DMS53 (cell line): ENCODE results near the gene GFRA3.
"Not testable (repeated sequence)": the region's sequence is repeated elsewhere in the genome, so short reads cannot be mapped to it uniquely, and the experiment has no call there.

ENCODE experiments used
- DNase-seq: peaks from one replicate; lab custom pipeline; 2025; lab: John Stamatoyannopoulos, UW

The GFRA3 gene, protein sequence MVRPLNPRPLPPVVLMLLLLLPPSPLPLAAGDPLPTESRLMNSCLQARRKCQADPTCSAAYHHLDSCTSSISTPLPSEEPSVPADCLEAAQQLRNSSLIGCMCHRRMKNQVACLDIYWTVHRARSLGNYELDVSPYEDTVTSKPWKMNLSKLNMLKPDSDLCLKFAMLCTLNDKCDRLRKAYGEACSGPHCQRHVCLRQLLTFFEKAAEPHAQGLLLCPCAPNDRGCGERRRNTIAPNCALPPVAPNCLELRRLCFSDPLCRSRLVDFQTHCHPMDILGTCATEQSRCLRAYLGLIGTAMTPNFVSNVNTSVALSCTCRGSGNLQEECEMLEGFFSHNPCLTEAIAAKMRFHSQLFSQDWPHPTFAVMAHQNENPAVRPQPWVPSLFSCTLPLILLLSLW

DNA sequence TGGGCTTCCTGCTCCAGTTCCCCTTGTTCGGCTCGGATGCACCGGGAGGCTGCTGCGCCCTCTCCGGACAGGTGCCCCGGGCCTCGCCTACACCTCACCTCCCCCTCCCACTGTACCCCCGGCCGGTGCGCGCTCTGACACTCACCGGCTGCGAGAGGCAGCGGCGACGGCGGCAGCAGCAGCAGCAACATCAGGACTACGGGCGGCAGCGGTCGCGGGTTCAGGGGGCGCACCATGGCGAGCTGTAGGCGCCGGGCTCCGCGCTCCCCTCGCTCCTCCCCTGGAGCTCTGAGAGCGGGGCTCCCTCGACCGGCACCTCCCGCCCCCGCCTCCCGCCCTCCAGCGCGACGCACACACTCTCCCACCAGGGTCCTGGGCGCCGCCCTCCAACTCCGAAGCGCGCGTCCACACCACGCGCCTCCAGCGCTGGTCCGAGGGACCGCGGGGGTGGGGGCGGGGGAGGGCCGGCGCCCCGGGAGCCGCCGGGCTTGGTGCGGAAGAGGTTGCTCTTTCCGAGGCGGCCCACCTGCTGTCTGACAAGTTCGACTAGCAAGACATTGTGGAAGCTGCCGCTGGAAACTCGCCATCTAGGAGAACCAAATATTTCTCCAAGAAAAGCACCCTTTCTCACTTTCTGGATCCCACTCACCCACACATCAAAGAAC lies at the start of gene GFRA3:
GFRA3 (minus strand) TSS at position 433 of the 665 bp plus-strand sequence; CDS start at position 236, 197 bp downstream.
- peak; percentile 56 for DNase-seq

DNA sequence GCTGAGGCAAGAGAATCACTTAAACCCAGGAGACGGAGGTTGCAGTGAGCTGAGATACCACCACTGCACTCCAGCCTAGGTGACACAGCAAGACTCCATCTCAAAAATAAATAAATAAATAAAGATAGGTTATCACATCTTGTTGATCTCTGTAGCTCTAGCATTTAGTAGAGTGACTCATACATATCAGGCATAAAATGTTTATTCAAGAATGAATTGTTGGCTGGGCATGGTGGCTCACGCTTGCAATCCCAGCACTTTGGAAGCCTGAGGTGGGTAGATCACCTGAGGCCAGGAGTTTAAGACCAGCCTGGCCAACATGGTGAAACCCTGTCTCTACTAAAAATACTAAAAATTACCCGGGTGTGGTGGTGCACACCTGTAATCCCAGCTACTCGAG lies 43.8 kb upstream of the GFRA3 start:
- not testable (repeated sequence) for DNase-seq

DNA sequence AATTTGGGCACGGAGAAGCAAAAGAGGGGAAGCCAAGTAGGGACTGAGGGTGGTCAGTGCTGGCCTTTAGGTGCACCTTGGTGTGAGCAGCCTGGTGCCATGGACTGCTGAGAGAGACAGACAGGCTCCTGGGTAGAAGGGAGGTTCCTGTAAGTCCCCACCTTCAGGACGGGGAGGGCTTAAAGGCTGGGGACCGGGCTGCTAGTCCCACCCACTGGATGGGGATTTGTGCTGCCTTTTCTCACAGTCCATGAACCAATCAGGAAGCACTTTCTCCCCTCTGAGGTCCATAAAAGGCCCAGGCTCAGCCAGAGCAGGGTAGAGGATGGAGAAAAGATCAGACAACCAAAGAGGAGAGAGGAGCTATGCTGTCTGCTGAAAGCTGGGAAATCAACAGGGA lies 41.9 kb upstream of the GFRA3 start:
- DNase-seq, result no peak

DNA sequence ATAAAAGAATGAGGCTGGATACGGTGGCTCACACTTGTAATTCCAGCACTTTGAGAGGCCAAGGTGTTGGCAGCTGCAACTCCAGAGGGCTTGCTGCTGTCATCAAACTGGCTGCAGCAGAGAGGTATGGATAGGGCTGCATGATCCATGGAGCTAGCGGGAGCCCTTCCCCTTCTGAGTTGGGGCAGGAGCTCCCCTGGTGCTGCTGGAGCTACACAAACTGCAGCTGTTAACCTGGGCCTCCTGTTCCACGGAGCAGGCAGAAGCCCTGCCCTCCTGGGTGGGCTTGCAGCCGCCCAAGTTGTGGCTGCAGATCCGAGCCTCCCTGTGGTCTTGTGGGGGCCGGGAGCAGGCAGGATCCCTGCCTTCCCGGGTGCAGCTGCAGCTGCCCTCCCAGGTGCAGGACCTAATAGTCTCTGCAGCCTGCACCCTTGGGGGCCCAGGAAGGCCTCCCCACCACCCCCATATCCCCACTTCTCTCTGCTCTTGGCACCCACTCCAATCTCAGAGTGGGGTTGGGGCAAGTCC lies 41.4 kb upstream of the GFRA3 start:
- no peak for DNase-seq

DNA sequence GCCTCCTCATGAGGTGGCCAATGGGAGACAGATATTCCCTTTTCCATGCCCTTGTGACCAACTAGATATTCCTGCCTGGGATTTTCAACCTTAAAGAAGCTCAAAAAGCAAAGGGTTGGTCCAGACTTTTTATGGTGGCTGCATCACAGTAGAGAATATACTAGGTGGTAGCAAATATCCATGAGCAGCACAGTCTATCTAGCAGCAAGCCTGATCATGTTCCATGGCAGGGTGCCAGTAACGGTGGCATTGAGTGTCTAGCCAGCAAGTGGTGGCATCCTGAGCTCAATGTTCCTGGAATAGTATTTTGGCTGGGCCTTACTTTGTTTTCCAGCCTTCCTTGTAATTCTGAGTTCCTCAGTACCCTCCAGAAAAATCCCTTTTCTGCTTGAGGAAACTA lies 31.4 kb upstream of the GFRA3 start:
- peak; percentile 55 for DNase-seq

DNA sequence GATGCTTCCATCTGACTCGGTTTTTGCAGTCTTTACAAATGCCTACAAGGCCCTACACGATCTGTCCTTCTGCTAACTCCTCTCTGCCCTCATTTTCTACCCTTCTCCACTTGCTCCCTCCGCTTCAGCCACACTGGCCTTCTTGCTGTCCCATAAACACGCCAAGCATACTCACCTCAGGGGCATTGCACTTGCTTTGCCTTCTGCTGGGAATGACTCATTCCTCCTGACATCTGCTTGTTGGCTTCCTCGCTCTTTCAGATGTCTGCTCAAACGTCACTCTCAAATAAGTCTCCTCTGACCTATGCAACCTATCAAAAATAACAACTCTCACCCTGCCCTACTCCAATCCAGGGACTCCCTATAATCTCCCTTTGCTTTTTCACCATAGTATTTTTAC lies 29.0 kb upstream of the GFRA3 start:
- peak; percentile 50 for DNase-seq

DNA sequence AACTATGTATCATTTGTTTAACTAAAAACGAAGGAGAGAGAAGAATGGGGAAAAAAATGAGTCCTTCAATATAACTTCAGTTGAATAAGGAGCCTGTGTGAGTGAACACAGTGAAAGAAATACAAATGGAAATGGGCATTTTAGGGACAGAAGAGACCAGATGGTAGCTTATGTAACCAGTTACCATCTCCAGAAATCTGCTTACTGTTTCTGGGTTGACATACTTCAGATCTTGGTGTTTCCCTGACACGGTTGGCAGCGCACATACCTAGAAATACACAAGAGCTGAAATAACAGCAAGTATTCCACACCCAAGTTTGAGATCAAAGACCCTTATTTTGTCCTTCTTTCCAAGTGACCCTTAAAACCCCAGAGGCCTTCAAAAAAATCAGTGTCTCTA lies 14.9 kb upstream of the GFRA3 start:
- no peak for DNase-seq

DNA sequence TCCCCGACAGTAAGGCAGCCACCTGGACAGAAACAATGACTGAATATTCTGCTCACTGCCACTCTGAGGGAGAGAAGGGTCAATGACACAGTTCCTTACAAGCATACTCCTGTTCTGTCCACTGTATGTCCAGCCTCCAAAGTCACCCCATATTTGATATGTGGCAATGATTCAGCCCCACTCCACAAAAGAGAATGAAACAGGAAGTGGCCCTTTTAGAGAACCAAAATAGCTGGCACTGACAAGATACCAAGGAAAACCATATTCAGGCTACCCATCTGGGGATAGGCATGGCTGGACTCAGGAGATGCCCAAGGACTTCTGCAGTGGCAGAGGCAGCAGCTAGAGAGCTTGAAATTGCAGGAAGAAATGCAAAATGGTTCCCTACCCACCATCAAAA lies 12.8 kb upstream of the GFRA3 start:
- peak; percentile 39 for DNase-seq

DNA sequence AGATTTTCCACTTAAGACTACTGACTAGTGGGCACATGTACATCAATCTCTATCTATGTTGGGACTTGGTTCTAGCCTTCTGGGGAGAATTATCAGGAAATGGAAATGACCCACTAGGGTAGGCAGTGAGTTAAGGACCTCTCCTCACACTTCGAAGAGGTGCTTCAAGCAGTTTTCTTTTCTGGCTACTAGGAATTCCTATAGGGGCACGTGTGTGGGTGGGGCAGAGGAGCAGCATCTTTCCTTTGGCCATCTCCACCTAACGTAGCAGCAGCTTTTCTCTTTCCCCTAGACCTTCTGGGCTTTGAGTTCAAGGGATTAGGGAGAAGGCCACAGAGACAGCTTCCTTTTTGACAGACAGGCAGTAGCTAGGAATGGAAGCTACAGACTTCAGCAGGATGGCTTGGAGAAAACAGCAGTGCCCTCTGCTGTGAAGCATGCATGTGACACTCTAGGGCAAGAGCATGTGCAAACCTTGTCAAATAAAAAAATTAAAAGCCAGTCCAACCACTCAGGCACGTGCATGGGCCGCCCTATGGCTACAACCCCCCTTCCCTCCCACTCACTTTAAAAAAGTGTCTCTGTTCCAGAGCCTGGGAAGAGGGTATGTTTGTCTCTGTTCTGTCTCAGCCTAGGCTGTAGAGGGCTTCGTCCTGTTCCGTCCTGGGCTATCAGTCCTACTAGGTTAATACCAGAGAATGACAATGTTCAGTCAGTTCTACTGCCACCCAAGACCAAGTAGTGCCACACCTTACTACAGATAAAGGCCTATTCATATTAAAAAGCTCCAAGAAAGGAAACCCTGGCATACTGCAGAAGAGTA lies 8.7 kb upstream of the GFRA3 start:
- DNase-seq, result peak; percentile 92

DNA sequence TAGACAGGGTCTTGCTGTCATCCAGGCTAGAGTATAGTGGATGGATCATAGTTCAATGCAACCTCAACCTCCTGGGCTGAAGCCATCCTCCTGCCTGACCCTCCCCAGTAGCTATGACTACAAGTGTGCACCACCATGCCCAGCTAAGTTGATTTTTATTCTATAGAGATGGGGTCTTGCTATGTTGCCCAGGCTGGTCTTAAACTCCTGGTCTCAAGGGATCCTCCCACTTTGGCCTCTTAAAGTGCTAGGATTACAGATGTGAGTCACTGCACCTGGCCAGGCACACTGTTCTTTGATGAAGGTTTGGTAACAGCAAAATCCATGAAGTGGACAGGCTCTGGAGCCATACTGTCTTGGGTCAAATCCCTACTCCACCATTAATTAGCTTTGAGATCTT lies 6.5 kb upstream of the GFRA3 start:
- DNase-seq, result no peak

DNA sequence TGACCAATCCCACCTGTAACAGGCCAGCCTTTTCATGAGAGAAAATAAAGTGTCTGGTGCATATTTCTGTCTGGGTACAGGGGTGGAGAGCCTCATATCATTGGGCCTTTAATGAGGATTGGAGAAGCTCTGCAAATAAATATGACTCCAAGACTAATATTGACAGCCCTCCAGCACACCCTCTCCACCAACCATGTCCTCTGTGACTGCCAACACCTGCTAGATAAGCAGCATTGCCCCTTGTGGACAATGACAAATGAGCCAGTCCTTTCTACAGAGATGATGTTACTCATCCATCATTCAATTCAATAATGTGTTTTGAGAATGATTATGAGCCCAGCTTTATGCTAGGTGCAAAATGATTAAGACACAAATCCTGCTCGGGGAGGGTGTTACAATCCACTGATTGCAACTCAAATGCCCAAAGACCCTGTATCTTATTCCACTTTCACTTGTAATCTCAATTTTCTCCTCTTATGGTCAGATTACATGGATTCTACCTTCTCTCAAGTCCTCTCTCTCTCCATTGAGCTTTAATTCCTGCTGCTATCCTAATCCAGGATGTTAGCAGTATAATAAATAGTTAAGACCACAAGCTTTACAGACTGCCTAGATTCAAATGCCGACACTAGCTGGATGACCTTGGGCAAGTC lies 2.1 kb upstream of the GFRA3 start:
- peak; percentile 97 for DNase-seq

DNA sequence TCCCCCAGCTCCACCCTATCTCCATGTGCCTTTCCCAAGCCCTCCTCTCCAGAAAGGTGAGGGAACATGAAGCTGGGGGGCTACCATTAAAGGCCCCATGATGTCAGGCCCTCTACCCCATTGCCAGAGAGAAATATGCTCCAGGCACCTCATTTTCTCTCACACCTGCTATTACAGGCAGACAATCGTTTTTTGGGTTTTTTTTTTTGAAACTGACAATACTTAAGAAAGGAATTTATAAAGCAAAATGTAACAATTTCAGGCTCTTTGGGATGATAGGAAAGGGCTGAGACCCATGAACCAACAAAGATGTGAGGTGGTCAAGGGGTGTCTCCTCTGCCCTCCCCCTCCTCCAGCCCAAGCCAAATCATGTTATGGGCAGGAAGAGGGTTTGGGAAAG lies 1.5 kb upstream of the GFRA3 start:
- no peak for DNase-seq

DNA sequence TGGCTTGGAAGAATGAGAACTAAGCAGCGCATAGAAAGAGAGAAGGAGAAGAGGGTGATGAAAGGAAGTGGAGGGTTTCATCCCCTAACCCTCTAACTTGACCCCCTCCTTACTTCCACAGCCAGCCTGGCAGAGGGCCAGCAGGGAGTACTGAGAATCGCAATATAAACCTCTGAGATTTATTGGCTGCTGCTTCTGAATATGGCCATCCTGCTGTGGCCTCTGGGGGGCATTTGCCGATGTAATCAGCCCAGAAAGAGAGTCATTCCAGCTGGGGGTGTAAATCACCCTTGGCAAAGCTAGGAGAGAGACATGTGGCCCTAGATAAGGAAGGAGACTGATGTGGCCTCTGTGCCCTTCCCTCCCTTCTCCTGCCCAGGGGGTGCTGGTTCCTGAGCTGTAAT lies 960 bp upstream of the GFRA3 start:
- peak; percentile 40 for DNase-seq

DNA sequence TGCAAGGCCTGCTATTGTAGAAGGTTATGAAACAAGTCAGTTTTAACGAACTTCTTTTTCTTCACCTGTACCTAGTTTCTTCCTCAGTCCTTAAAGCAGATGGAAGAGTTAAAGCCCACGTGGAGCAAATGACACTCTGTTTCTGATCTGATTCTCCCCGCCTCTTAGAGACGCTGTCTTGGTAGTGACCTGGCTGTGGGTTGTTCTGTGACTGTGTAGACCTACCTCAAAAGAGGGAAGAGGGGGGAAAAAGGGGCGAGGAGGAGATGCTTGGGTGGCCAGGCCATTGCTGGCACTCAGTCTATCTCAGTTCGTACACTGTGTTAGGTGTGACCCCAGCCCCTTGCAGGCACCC lies 610 bp downstream of the GFRA3 start:
- no peak for DNase-seq

DNA sequence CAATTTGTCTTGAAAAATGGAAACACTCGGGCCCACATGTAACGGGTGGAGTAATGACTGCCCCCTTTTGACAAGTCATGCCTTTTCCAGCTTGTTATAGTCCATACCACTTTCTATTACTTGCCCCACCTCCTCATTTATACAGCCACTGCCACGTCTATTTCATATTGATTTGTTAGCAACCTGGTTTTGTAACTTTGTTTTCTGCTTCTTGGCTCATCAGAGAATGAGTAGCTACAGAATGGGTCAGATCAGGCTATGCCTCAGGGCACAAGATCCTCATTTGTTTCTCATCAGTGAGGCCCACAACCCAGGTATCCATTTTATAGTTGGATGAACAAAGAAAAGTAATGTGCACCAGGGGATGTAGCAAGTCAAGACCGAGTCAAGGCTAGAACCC lies 1.7 kb downstream of the GFRA3 start:
- no peak for DNase-seq

DNA sequence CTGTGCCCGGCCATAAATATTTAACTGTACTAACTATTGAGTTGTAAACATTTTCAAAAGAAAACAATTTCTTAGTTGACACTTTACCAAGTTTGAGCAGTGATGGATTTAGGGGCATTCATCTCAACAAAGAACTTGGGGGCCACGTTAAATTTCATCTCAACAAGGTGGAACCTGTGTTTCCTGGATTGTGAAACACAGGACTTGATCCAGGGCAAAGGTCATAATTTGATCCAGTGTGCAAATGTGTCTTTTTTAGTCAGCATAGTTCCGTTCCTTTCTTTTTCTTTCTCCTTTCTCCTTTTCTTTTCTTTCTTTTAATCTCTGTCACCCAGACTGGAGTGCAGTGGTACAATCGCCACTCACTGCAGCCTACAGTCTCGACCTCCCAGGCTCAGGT lies 3.1 kb downstream of the GFRA3 start:
- DNase-seq, result peak; percentile 25

DNA sequence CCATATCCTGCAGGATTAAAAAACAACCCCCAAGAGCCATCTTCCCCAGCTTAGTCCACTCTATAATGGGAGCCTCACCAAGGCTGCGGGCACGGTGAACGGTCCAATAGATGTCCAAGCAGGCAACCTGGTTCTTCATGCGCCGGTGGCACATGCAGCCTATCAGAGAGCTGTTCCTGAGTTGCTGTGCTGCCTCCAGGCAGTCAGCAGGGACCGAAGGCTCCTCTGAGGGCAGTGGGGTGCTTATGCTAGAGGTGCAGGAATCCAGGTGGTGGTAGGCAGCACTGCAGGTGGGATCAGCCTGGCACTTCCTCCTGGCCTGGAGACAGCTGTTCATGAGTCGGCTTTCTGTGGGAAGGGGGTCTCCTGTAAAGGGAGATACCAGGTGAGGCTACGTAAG lies 10.2 kb downstream of the GFRA3 start:
- no peak for DNase-seq

DNA sequence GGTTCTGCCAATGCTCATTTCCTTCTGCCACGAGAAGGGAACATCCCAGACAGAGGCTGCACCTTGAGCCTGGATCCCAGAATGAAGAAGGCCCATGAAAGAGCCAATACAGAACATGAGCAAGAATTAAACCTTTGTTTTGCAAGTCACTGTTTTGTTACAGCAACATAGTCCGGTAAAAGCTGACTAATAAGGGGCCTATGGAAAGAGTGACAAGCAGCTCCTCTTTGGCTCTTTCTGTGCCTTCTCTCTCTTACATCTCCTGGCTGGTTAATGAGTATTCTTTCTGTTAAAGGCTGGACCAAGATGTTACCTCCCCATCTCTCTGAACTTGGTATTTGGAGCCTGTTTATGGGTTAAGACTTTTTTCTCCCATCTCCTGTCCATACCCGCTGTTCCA lies 10.8 kb downstream of the GFRA3 start:
- DNase-seq, result no peak

DNA sequence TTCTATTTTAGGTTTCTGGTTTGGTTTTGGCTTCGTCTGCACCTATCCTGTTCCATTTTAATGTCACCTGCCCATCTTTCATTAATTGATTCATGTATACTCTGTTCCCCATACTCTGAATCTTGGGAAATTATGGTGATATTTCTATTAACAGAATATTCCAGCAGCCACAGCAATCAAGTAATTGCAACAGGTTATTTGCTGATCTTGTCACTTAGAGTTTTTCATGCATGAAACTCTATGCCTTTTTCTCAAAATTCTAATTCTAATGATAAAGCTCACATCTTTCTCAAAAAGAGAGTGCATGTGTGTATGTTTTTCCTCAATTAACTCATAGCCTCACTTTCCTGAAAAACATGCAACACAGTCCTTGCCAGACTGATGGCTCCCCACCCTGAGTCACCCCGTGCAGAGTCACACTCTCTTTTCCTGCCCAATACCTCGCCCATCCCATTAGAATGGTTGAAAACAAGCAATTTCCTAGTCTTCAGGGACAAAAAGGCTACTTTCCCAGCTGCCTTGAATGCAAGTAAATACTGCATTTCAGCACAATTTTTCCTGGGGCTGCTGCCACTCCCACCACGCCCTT lies 15.6 kb downstream of the GFRA3 start:
- no peak for DNase-seq

DNA sequence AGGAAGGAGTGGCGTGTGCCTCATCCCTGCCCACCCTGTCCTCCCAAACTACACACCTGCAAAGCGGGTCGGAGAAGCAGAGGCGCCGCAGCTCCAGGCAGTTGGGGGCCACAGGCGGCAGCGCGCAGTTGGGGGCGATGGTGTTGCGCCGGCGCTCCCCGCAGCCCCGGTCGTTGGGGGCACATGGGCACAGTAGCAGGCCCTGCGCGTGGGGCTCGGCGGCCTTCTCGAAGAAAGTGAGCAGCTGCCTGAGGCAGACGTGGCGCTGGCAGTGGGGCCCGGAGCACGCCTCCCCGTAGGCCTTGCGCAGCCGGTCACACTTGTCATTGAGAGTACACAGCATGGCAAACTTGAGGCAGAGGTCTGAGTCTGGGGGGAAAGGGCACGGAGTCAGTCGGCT lies 16.8 kb downstream of the GFRA3 start:
- no peak for DNase-seq

DNA sequence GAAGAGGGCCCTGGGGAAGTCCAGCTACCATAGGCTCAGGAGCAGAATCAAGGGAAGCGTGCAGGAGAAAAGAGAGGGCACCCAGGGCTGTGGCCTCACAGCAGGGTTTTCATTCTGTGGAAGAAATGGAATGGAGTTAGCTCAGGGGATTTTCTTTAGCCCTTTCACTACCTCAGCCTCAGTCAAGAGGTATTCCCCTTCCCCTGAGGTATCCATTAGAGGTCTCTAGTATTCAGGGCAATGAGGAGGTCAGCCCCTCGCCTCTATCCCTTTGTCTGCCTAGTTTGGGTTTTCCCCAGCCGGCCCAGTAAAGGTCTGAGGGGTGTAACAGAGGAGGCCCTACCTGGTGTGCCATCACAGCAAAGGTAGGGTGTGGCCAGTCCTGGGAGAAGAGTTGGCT lies 21.5 kb downstream of the GFRA3 start:
- DNase-seq, result no peak

DNA sequence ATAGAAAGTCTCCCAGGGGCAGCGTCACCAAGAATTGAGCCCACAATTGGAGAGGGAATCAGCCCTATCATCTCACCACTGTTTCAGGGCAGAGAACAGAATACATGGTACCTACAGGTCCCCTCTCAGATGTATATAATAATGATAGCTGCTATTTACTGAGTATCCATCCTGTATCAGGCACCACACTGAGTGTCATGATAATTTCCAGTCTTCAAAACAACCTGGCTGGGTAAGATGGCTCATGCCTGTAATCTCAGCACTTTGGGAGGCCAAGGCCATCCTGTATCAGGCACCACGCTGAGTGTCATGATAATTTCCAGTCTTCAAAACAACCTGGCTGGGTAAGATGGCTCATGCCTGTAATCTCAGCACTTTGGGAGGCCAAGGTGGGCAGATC lies 26.6 kb downstream of the GFRA3 start:
- DNase-seq, result not testable (repeated sequence)
